HCT116 (cell line): Measurements from ENCODE around the gene C3orf20. TPM values are rescaled to one million over a fixed set of nuclear protein-coding genes. Genes with fewer than 3 reads are reported as not detected.

Experiments
- ATAC-seq: fragments of 200-7000 bp; cut with Tn5 transposase; 2 replicates; pipeline ENCODE4 v1.9.1; 2020; ENCODE audit warnings: mild to moderate bottlenecking, moderate library complexity
- BruUV-seq: library from RNA; stranded (reverse); fragments of 400-500 nt; replicated peaks from 2 replicates; lab custom pipeline; 2021; lab: Mats Ljungman, UMichigan
- CTCF ChIA-PET: fragments of 300-600 bp; sonication (Branson Sonifier 250); formaldehyde crosslinking; loops from one replicate; lab custom pipeline; 2021; ENCODE audit warnings: antibody characterized with exemption; lab: Charles Lee
- POLR2A ChIA-PET: fragments of 300-600, 350-600 bp; sonication (Branson Sonifier 250); formaldehyde crosslinking; loops from one replicate; lab custom pipeline; 2021; ENCODE audit warnings: antibody characterized with exemption; lab: Charles Lee
- RAD21 ChIA-PET, 2 experiments: fragments of 300-600 bp; sonication (Branson Sonifier 250); formaldehyde crosslinking; loops; one replicate each; lab custom pipeline; 2023; ENCODE audit warnings: low total read pairs in 2 of 2; ENCODE audit not compliant: uncharacterized antibody in 2 of 2, unreplicated experiment in 2 of 2, low non-redundant PET in 1 of 2; lab: Charles Lee
- DNase-seq: peaks from one replicate; pipeline ENCODE4 v3.0.0-alpha.2; 2010; ENCODE audit warnings: low read depth, low spot score
- H2AFZ ChIP-seq: fragments of 200-600 bp; shearing (Covaris generic), sonication (generic); 2 replicates; pipeline ENCODE4 v1.6.1; 2017; ENCODE audit warnings: low read depth, mixed run types, mixed read lengths, antibody characterized with exemption, low read length; ENCODE audit not compliant: poor library complexity, severe bottlenecking
- H3K27ac ChIP-seq: 2 replicates; pipeline ENCODE4 v1.5.1; 2012; ENCODE audit warnings: low read depth, low read length
- H3K27me3 ChIP-seq: fragments of 200-600 bp; sonication (generic); 2 replicates; pipeline ENCODE4 v1.6.1; 2016; ENCODE audit warnings: mixed run types, low read length, mixed read lengths; ENCODE audit not compliant: insufficient read depth
- H3K36me3 ChIP-seq, 2 experiments: fragments of 200-500 bp in 1 of 2; fragments of 200-600 bp in 1 of 2; sonication (Bioruptor generic) in 1 of 2; sonication (generic) in 1 of 2; 2 replicates each; pipeline versions ENCODE4 v1.5.1 to v1.6.1; 2014 to 2016; ENCODE audit warnings: low read length in 2 of 2, inconsistent platforms in 1 of 2, mixed read lengths in 1 of 2, mixed run types in 1 of 2; ENCODE audit not compliant: insufficient read depth in 2 of 2, control insufficient read depth in 1 of 2
- H3K4me1 ChIP-seq, 2 experiments: fragments of 200-600 bp in 1 of 2; sonication (generic) in 1 of 2; 2 replicates each; pipeline versions ENCODE4 v1.5.1 to v1.6.1; 2012 to 2017; ENCODE audit warnings: low read length in 2 of 2, inconsistent platforms in 1 of 2, mild to moderate bottlenecking in 1 of 2, mixed read lengths in 1 of 2, mixed run types in 1 of 2, moderate library complexity in 1 of 2; ENCODE audit not compliant: insufficient read depth in 2 of 2, control insufficient read depth in 1 of 2
- H3K4me2 ChIP-seq: fragments of 200-600 bp; sonication (generic); 2 replicates; pipeline ENCODE4 v1.6.1; 2017; ENCODE audit warnings: mixed run types, low read length, mixed read lengths
- H3K4me3 ChIP-seq, 2 experiments: fragments of 200-600 bp in 1 of 2; sonication (generic) in 1 of 2; replicated peaks in 1 of 2; 2 replicates each; pipeline ENCODE4 v1.5.1; 2011 to 2016; ENCODE audit warnings: low read length in 2 of 2, control low read depth in 1 of 2, low read depth in 1 of 2, mild to moderate bottlenecking in 1 of 2, mixed read lengths in 1 of 2, mixed run types in 1 of 2
- H3K79me2 ChIP-seq: fragments of 200-600 bp; sonication (generic); 2 replicates; pipeline ENCODE4 v1.6.1; 2017; ENCODE audit warnings: mild to moderate bottlenecking, mixed run types, low read length, moderate library complexity, mixed read lengths; ENCODE audit not compliant: insufficient read depth
- H3K9ac ChIP-seq: fragments of 200-600 bp; sonication (generic); 2 replicates; pipeline ENCODE4 v1.6.1; 2016; ENCODE audit warnings: low read length, mixed read lengths
- H3K9me2 ChIP-seq: fragments of 200-600 bp; sonication (generic), shearing (Covaris generic); 2 replicates; pipeline ENCODE4 v1.6.1; 2017; ENCODE audit warnings: mixed run types, mild to moderate bottlenecking, moderate library complexity; ENCODE audit not compliant: insufficient read depth
- H3K9me3 ChIP-seq, 2 experiments: fragments of 200-500 bp in 1 of 2; fragments of 200-600 bp in 1 of 2; sonication (Bioruptor generic) in 1 of 2; sonication (generic) in 1 of 2; 2 replicates each; pipeline ENCODE4 v1.6.1; 2014 to 2017; ENCODE audit warnings: low read length in 2 of 2, mixed read lengths in 2 of 2, inconsistent platforms in 1 of 2, low read depth in 1 of 2, mild to moderate bottlenecking in 1 of 2, mixed run types in 1 of 2, moderate library complexity in 1 of 2; ENCODE audit not compliant: control insufficient read depth in 1 of 2, insufficient read depth in 1 of 2
- H4K20me1 ChIP-seq: fragments of 200-600 bp; sonication (generic), shearing (Covaris generic); 2 replicates; pipeline ENCODE4 v1.6.1; 2017; ENCODE audit warnings: mixed run types, mild to moderate bottlenecking, moderate library complexity; ENCODE audit not compliant: insufficient read depth
- ELF1 ChIP-seq: IDR thresholded peaks from 2 replicates; pipeline ENCODE4 v1.6.1; 2012; ENCODE audit warnings: low read depth, borderline replicate concordance
- EZH2 ChIP-seq: fragments of 200-600 bp; sonication (generic); IDR thresholded peaks from 2 replicates; pipeline ENCODE4 v1.6.1; 2017; ENCODE audit warnings: antibody characterized with exemption, mixed run types
- POLR2A ChIP-seq: IDR thresholded peaks from 2 replicates; pipeline ENCODE4 v1.7.0; 2011; ENCODE audit warnings: borderline replicate concordance; ENCODE audit not compliant: insufficient read depth, insufficient read length; ENCODE audit errors: extremely low read depth
- RAD21 ChIP-seq: IDR thresholded peaks from 2 replicates; pipeline ENCODE4 v1.6.1; 2012; ENCODE audit warnings: low read depth, mild to moderate bottlenecking
- SIN3A ChIP-seq: IDR thresholded peaks from 2 replicates; pipeline ENCODE4 v1.6.1; 2012; ENCODE audit warnings: low read depth
- SP1 ChIP-seq: IDR thresholded peaks from 2 replicates; pipeline ENCODE4 v1.6.1; 2012; ENCODE audit warnings: low read depth
- SRF ChIP-seq: IDR thresholded peaks from 2 replicates; pipeline ENCODE4 v1.6.1; 2012; ENCODE audit warnings: low read depth
- YY1 ChIP-seq: IDR thresholded peaks from 2 replicates; pipeline ENCODE4 v1.6.1; 2011; ENCODE audit warnings: low read length, low read depth, moderate library complexity, mild to moderate bottlenecking; ENCODE audit not compliant: insufficient replicate concordance; ENCODE audit errors: extremely low read depth
- ZBTB33 ChIP-seq: IDR thresholded peaks from 2 replicates; pipeline ENCODE4 v1.6.1; 2011; ENCODE audit warnings: mild to moderate bottlenecking, low read length, moderate library complexity; ENCODE audit not compliant: insufficient replicate concordance; ENCODE audit errors: extremely low read depth
- ZFX ChIP-seq: fragments of 450-650 bp; IDR thresholded peaks from 2 replicates; pipeline ENCODE4 v1.6.1; 2017
- ZNF274 ChIP-seq: fragments of 200-500 bp; sonication (Bioruptor generic); IDR thresholded peaks from 2 replicates; pipeline ENCODE4 v1.6.1; 2014; ENCODE audit warnings: mild to moderate bottlenecking, low read depth, low read length, inconsistent platforms
- intact Hi-C: fragments of 100-400 bp; cut with micrococcal nuclease; formaldehyde crosslinking; loops from 2 replicates; pipeline ENCODE4 v1.10.0; 2022
- total RNA-seq: library from RNA; stranded (reverse); gene quantifications from one replicate; pipeline ENCODE4 v1.2.1, GENCODE V29; 2021; ENCODE audit not compliant: unreplicated experiment

The C3orf20 gene
- total RNA-seq, 1 experiment from 2014 or later = 0.20 TPM

GRCh38 chr3:14768182-14768790 lies 93.3 kb downstream of the C3orf20 start:
- Histone ChIP-seq H3K9ac (no peak overlapping the region), H3K9me2 (no peaks in the 10 kb centered on the region), H3K9me3 (no peaks in the 10 kb centered on the region), H3K36me3 (no peaks in the 10 kb centered on the region), H2AFZ (no peak overlapping the region), H3K4me2 (no peak overlapping the region), H4K20me1 (no peaks in the 10 kb centered on the region), H3K79me2 (no peaks in the 10 kb centered on the region), H3K27me3 (no peaks in the 10 kb centered on the region), H3K4me1 (no peaks in the 10 kb centered on the region), H3K4me3 (no peak overlapping the region), H3K27ac (no peak overlapping the region)
- no peak for ATAC-seq
- BruUV-seq = no TSS peak
- TF ChIP-seq ZNF274 (no peak), YY1 (no peak), SRF (no peak), SIN3A (no peak), ELF1 (no peak), ZBTB33 (no peak), POLR2A (no peak), RAD21 (no peak), EZH2 (no peak), ZFX (no peak), SP1 (no peak)
- intact Hi-C loops = no loop called here
- RAD21 ChIA-PET = no interaction called here
- DNase-seq = no peak
- CTCF ChIA-PET = interaction anchor here (0.6 kb wide), 1 partner anchor 652 kb away, joined by 3 read pairs; no protein-coding TSS in a partner anchor
- POLR2A ChIA-PET = no interaction called here
